Naive thymus-derived CD4-positive, alpha-beta T cell (primary cell): Measurements from ENCODE around the gene SYT9. TPM values are rescaled to one million over a fixed set of nuclear protein-coding genes. Genes with fewer than 3 reads are reported as not detected.

Experiments used
- microRNA-seq: library from miRNA; unstranded; fragments of <30 nt; microRNA quantifications from one replicate; pipeline ENCODE4 v1.2.0, GENCODE V29; 2022; ENCODE audit warnings: borderline microRNAs expressed
- polyA plus RNA-seq, 2 donors: library from polyadenylated mRNA; unstranded; fragments of 300-500 nt; fragmentation: Illumina TruSeq; gene quantifications; one replicate each; pipeline ENCODE4 v1.2.3, GENCODE V29; 2021
- total RNA-seq, 6 experiments: library from RNA in 5 of 6; stranded (reverse) in 5 of 6; gene quantifications; 1 replicate in 5 of 6; 2 replicates in 1 of 6; pipeline ENCODE4 v1.2.3 and lab custom pipeline; 2021 to 2026

The SYT9 gene
- total and polyA plus RNA-seq, 7 experiments from 2014 or later: 0.06 to 0.10 TPM; not detected in 5

Small RNA genes within 50 kb of the gene (microRNA-seq; reads per million reads assigned to microRNA genes)
- not detected for gene MIR302E

Other genes with a start within 250 kb of the SYT9 start
- gene ZNF214, start 231.6 kb upstream of the SYT9 start, total RNA-seq: not detected
- not detected for gene ZNF214, start 231.6 kb upstream of the SYT9 start, polyA plus RNA-seq
- gene NLRP14, start 231.4 kb upstream of the SYT9 start, total RNA-seq: under 1 TPM in 2 of 5 experiments, not detected in 3; 0.17 TPM
- not detected for gene NLRP14, start 231.4 kb upstream of the SYT9 start, polyA plus RNA-seq
- not detected for gene RBMXL2, start 162.9 kb upstream of the SYT9 start, total RNA-seq
- gene RBMXL2, start 162.9 kb upstream of the SYT9 start, polyA plus RNA-seq: not detected
- gene OLFML1, start 233.6 kb downstream of the SYT9 start, total RNA-seq: not detected
- gene OLFML1, start 233.6 kb downstream of the SYT9 start, polyA plus RNA-seq: under 1 TPM in 1 of 2 donors, not detected in 1; 0.18 TPM